ENCODE data around the gene NR3C2. TPM values are rescaled to one million over a fixed set of nuclear protein-coding genes. Genes with fewer than 3 reads are reported as not detected.

The NR3C2 gene
- polyA plus RNA-seq, 1 donor from 2014 or later, result 0.06 TPM

DNA sequence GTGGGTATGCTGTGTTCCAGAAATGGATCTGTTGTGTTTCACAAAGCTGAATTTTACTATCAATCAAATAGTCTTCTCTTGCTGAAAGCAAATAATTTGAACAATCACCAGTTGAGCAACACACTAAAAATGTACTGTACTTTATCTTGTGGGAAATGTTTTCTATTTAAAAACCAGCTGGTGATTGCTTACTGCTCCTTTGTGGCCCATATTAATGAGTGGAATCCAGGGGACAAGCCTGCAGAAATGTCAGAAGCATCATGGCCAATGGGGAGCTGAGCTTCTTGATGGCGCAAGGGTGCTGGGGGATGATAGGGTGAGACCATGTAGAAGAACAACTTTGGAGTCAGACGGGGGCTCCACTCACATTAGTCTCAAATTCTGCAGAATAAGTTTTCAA is 364.2 kb downstream of the NR3C2 start:
- Histone ChIP-seq H4K20me1 (ENCODE audit: insufficient read depth) (no peaks in the 10 kb centered on the region), H3K9ac (ENCODE audit: low read length) (no peak overlapping the region), H3F3A (ENCODE audit: insufficient read depth, low read length, poor library complexity, severe bottlenecking) (no peaks in the 10 kb centered on the region), H3K4me2 (ENCODE audit: low read length) (no peak overlapping the region), H3K9me2 (ENCODE audit: insufficient read depth, low read length) (no peaks in the 10 kb centered on the region), H3K36me3 (ENCODE audit: insufficient read depth, low read length) (no peaks in the 10 kb centered on the region), H2AFZ (ENCODE audit: low read depth, low read length) (no peak overlapping the region), H3K79me2 (replicated peaks; ENCODE audit: insufficient read depth, low read length) (no peaks in the 10 kb centered on the region), H3K9me3 (ENCODE audit: low read length) (no peaks in the 10 kb centered on the region), H3K27ac (ENCODE audit: low read length) (no peak overlapping the region), H3K4me3 (ENCODE audit: low read length) (no peak overlapping the region), H3K27me3 (ENCODE audit: insufficient read depth, low read depth, low read length) (no peaks in the 10 kb centered on the region)
- TF ChIP-seq TAF1 (IDR thresholded peaks at IDR 0.05; ENCODE audit: low read depth) (no peak), MXI1 (conservative IDR thresholded peaks at IDR 0.05; ENCODE audit: poor library complexity, severe bottlenecking) (no peak), RAD21 (conservative IDR thresholded peaks at IDR 0.05) (no peak), EZH2 (IDR thresholded peaks at IDR 0.05; ENCODE audit: borderline replicate concordance, insufficient read depth, low read length, poor library complexity, severe bottlenecking) (no peak)

DNA sequence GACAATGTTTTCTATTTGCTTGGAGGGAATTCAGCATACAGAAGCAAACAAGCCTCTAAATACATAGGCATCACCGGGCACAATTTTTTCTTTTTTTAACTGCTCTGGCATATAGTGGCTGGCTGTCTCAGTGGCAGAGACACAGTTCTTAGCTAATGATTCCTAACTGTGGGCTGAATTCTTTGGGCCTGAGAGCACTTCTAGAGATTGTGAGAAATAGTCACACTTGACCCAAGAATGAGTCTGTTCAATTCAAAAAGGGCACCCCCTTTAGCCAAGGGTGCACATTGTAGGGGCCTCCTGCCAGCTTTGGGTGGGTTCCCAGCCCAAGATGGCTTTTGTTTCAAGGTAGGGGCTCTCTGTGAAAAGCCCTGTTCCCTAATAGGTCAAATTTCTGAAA is 364.6 kb downstream of the NR3C2 start:
- no peak overlapping the region for H3K9ac ChIP-seq (ENCODE audit: low read length)
- TF ChIP-seq MXI1 (conservative IDR thresholded peaks at IDR 0.05; ENCODE audit: poor library complexity, severe bottlenecking), result no peak
- TF ChIP-seq, protein P1, sequence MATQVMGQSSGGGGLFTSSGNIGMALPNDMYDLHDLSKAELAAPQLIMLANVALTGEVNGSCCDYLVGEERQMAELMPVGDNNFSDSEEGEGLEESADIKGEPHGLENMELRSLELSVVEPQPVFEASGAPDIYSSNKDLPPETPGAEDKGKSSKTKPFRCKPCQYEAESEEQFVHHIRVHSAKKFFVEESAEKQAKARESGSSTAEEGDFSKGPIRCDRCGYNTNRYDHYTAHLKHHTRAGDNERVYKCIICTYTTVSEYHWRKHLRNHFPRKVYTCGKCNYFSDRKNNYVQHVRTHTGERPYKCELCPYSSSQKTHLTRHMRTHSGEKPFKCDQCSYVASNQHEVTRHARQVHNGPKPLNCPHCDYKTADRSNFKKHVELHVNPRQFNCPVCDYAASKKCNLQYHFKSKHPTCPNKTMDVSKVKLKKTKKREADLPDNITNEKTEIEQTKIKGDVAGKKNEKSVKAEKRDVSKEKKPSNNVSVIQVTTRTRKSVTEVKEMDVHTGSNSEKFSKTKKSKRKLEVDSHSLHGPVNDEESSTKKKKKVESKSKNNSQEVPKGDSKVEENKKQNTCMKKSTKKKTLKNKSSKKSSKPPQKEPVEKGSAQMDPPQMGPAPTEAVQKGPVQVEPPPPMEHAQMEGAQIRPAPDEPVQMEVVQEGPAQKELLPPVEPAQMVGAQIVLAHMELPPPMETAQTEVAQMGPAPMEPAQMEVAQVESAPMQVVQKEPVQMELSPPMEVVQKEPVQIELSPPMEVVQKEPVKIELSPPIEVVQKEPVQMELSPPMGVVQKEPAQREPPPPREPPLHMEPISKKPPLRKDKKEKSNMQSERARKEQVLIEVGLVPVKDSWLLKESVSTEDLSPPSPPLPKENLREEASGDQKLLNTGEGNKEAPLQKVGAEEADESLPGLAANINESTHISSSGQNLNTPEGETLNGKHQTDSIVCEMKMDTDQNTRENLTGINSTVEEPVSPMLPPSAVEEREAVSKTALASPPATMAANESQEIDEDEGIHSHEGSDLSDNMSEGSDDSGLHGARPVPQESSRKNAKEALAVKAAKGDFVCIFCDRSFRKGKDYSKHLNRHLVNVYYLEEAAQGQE (IDR thresholded peaks at IDR 0.05; ENCODE audit: borderline replicate concordance), result no peak
- TF ChIP-seq POLR2AphosphoS5 (IDR thresholded peaks at IDR 0.05), result no peak
- no peak for TF ChIP-seq EZH2 (IDR thresholded peaks at IDR 0.05; ENCODE audit: borderline replicate concordance, insufficient read depth, low read length, poor library complexity, severe bottlenecking)
- TF ChIP-seq TAF1 (IDR thresholded peaks at IDR 0.05; ENCODE audit: low read depth), result no peak
- TF ChIP-seq RAD21 (conservative IDR thresholded peaks at IDR 0.05), result no peak
- TF ChIP-seq, protein P2, sequence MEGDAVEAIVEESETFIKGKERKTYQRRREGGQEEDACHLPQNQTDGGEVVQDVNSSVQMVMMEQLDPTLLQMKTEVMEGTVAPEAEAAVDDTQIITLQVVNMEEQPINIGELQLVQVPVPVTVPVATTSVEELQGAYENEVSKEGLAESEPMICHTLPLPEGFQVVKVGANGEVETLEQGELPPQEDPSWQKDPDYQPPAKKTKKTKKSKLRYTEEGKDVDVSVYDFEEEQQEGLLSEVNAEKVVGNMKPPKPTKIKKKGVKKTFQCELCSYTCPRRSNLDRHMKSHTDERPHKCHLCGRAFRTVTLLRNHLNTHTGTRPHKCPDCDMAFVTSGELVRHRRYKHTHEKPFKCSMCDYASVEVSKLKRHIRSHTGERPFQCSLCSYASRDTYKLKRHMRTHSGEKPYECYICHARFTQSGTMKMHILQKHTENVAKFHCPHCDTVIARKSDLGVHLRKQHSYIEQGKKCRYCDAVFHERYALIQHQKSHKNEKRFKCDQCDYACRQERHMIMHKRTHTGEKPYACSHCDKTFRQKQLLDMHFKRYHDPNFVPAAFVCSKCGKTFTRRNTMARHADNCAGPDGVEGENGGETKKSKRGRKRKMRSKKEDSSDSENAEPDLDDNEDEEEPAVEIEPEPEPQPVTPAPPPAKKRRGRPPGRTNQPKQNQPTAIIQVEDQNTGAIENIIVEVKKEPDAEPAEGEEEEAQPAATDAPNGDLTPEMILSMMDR (IDR thresholded peaks at IDR 0.05; ENCODE audit: poor library complexity, severe bottlenecking), result no peak
- no peak for TF ChIP-seq EP300 (conservative IDR thresholded peaks at IDR 0.05; ENCODE audit: poor library complexity, severe bottlenecking)
- no peak for TF ChIP-seq SMC3 (conservative IDR thresholded peaks at IDR 0.05; ENCODE audit: poor library complexity)
- no peaks in the 10 kb centered on the region for H4K20me1 ChIP-seq (ENCODE audit: insufficient read depth)
- H3K27me3 ChIP-seq (ENCODE audit: insufficient read depth, low read depth, low read length), result no peaks in the 10 kb centered on the region
- H2AFZ ChIP-seq (ENCODE audit: low read depth, low read length), result no peak overlapping the region
- H3K27ac ChIP-seq (ENCODE audit: low read length), result no peak overlapping the region
- no peak overlapping the region for H3K4me3 ChIP-seq (ENCODE audit: low read length)
- no peaks in the 10 kb centered on the region for H3K9me3 ChIP-seq (ENCODE audit: low read length)
- H3K4me2 ChIP-seq (ENCODE audit: low read length), result no peak overlapping the region
- H3K79me2 ChIP-seq (replicated peaks; ENCODE audit: insufficient read depth, low read length), result no peaks in the 10 kb centered on the region
- H3K36me3 ChIP-seq (ENCODE audit: insufficient read depth, low read length), result no peaks in the 10 kb centered on the region
- no peaks in the 10 kb centered on the region for H3F3A ChIP-seq (ENCODE audit: insufficient read depth, low read length, poor library complexity, severe bottlenecking)
- H3K9me2 ChIP-seq (ENCODE audit: insufficient read depth, low read length), result no peaks in the 10 kb centered on the region

Data from neural cell (in vitro differentiated cells).